Measurements from ENCODE around the gene KREMEN1.

The KREMEN1 gene

DNA sequence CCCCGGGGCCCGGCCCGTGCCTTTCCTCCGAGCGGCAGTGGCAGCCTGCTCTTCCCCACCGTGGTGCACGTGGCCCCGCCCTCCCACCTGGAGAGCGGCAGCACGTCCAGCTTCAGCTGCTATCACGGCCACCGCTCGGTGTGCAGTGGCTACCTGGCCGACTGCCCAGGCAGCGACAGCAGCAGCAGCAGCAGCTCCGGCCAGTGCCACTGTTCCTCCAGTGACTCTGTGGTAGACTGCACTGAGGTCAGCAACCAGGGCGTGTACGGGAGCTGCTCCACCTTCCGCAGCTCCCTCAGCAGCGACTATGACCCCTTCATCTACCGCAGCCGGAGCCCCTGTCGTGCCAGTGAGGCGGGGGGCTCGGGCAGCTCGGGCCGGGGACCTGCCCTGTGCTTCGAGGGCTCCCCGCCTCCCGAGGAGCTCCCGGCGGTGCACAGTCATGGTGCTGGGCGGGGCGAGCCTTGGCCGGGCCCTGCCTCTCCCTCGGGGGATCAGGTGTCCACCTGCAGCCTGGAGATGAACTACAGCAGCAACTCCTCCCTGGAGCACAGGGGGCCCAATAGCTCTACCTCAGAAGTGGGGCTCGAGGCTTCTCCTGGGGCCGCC, 23.1 kb upstream of the KREMEN1 start:
- DNase-seq = no peak

DNA sequence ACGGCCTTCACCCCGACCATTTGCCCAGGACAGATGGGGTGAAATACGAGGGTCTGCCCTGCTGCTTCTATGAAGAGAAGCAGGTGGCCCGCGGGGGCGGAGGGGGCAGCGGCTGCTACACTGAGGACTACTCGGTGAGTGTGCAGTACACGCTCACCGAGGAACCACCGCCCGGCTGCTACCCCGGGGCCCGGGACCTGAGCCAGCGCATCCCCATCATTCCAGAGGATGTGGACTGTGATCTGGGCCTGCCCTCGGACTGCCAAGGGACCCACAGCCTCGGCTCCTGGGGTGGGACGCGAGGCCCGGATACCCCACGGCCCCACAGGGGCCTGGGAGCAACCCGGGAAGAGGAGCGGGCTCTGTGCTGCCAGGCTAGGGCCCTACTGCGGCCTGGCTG, 22.4 kb upstream of the KREMEN1 start:
- DNase-seq = no peak

DNA sequence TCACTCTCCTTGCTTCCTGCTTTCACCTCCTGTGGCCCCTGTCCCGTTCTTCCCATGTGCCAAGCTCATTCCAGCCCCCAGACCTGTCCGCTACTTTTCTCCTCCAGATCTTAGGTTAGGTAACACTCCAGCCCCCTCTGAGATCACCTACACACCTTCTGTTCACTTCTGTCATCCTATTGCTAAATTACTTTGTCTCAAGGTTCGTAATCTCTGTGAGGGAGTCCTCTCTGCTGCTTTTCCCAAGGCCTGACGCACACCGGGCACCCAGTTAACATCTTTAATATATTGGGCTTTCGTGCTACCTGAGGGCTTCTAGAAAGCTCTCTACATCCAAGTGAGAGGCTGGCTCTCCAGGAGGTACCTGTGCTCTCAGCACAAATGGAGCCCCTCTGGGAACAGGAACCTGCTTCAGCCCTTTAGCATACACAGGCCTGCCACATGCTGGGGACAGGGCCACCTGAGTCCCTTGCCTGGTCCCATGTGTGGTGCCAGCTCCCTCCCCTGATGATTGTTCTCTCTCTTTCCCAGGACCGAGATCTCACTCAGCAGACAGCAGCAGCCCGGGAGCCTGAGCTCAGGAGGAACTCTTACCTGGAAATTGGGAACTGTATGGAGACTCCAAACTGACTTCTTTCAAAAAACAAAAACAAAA, 19.7 kb upstream of the KREMEN1 start:
- no peak for DNase-seq

DNA sequence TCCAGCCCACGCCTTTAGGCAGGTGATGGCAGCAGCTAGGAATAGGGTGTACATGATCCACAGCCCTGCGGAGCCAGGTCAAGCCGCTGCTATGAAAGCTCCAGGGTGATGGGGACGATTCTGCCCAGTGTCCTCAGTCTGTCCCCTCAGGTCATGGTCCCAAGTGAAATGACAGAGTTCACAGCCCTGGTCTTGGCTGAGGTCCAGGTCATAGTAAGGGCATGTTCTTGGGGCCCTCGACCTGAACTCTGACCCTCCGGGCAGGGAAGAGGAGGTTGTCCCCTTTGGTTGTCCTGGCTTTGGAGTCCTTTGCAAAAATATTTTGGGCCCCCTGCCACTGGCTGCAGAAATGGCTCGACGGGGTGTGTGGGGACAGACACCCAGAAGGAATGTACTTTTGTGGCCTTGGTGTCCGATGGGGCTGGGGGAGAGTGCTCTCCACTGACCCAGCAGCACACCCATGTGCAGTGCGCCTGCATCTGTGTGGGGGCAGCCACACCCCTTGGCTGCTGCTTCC, 18.5 kb upstream of the KREMEN1 start:
- DNase-seq = no peak

DNA sequence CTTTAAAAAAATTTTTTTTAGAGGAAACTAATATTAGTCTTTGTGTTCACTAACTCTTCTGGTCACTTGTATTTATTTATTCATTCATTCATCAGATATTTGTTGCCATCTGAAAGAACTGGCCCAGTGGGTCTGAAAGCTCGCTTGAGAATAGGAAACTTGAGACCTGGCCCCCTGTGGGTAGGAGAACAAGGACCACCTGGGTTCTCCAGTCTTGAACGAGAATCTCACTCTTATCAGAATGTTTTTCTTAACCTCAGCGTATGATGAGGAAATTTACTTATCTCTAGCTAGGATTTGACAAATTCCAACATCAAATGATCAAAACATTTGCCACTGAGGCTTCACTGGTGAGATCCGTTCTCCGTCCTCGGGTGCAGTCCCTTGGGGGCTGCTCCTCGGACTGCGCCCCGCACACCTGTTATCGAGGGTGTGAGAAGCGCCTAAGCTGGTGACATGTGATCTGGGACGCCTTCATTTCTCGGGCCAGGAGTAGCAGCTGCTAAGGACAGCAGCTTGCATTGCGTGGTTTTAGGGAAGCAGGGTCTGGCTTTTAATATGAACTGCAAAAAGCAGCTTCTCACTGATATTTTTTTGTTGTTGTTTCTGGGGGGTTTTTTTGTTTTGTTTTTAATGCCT, 17.5 kb upstream of the KREMEN1 start:
- no peak for DNase-seq

DNA sequence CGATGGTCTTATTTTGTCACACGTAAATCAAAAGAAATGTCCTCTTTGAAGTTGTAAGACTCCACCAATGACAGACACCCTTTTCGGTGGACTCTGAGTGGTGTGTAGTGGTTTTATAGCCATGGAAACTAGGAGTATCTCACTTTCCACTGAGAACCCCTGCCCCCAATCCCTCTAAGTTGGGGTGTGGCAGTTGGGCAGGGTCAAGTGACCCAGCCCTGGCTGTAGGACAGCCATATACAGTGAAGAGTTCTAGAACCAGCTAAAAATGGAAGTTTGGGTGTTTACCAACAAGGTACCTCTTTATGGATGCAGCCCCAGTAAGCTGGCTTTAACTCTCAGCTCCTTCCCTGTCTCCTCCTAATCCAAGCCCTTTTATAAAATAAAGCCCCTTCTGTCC, 16.4 kb upstream of the KREMEN1 start:
- no peak for DNase-seq

DNA sequence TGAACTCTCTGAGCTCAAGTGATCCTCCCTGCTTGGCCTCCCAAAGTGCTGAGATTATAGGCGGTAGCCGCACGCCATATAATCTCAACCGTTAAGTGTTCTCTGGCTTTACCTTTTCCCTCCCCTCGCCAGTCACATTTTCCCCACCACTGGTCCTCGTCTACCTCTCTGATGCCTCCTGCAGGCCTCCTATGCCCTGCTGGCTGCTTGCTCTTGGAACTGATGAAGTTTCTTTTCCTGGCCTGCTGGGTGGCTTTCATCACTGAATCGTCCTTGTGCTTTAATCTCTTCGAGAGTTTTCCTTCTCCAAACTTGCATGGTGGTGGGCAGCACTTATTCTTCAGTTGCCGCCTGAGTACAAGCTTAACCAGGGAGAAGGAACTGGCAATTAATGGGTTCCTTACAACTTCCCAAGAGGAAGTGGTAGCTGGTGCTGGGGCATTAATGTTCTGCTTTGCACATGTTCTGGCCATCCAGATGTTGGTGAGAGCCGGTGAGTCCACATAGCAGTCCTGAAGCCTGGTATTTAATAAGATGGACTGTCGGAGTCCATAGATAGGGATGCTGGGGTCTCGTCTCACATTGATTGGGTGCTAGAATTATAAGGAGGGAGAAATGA, 12.5 kb upstream of the KREMEN1 start:
- DNase-seq = no peak

DNA sequence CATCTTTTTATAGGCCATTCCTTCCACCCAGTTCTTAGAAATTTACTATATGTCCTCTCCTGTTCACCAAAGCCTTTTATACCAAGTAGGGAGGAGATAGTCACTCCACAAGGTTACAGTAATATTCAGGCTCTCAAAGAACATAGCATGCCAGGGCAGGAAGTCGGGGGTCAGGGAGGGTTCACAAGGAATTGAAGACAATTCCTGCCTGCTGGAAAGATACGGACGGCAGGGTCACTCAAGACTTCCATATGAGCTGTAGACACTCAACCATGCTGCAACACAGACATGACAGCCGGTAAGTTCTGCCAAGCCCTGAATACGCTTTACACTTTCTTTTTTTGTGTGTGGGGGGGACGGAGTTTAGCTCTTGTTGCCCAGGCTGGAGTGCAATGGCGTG, 11.9 kb upstream of the KREMEN1 start:
- no peak for DNase-seq

DNA sequence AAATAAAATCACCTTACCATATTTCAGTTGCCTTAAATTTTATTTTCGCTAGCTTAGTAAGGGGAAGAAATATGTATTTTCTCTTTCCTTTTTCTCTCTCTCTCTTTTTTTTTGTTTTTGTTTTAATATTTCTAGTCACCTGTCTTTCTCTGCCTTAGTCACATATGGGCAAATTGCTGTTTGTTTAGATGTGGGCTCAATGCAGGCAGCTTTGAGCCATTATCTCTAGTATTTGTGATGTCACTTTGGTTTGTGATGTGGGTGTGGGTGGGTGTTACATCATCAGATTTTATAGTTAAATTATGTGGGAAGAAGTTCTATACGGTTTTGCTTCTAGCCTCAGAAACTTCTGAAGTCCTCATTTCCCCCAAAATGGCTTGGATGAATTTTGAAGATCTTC, 11.1 kb upstream of the KREMEN1 start, which contains the start of gene C22orf31:
TSS of gene C22orf31 (minus strand) at position 59 of the 400 bp plus-strand sequence. CDS start at position 20, 39 bp downstream.
- DNase-seq = no peak

DNA sequence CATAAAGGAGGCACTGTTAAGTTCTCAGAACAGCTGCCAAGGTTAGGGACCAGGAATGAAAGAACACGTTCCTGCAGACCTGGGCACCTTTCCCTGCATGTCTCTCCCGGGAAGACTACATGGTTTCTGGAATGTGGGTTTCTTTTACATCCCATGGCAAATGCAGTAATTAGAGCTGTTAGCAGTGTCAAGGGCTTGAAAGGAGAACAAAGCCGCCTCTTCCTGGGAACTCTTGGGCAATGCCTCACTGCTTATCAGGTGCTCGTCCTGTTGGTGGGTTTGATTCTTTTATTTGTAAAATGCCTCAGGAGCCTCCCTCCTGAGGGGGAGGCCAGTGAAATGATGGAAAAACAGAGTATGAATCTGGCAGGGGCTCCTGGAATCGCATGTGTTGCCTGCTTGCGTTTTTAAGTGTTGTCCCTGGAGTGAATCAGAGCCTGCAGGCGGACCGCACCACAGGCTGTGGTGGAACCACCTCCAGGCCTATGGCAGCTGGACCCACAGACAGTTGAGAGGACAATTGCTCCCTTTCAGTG, 10.5 kb upstream of the KREMEN1 start:
- no peak for DNase-seq

DNA sequence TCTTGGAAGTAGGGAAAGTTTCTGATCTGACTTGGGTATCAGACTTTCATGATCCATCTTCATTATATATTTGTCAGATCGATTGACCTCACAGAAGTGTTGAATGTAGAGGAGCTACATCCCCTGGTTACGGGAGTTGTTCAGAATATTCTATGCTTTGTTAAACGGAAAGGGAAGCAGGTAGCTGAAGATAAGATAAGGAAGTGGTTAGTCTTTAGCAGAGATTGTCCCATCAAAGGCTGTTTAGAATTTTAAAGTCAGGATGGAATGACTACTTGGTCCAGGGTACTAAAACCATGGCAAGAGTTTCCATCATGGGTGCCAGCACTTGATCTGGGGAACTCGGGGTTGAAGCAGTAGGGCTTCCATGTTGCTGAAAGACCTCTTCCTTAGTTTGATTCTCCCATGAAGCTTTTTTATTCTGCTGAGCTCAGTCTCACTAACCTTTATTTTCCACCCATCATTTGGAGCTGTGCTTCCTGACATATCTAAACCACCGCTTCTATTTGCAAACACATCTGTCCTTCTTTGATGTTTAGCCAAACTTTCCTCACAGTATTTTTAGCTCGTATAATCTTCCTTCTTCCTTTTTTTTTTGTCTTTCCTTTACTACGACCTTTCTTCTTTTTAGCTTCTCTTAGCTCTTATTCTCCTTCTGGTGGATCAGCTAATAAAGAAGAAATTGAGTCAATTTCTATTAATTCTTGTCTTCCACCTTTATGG, 7.2 kb upstream of the KREMEN1 start:
- no peak for DNase-seq

- DNase-seq = no peak
Measured at GRCh38 chr22:29069463-29069862, 3.4 kb upstream of the KREMEN1 start.

- no peak for DNase-seq
Measured at GRCh38 chr22:29070490-29070889, 2.3 kb upstream of the KREMEN1 start.

DNA sequence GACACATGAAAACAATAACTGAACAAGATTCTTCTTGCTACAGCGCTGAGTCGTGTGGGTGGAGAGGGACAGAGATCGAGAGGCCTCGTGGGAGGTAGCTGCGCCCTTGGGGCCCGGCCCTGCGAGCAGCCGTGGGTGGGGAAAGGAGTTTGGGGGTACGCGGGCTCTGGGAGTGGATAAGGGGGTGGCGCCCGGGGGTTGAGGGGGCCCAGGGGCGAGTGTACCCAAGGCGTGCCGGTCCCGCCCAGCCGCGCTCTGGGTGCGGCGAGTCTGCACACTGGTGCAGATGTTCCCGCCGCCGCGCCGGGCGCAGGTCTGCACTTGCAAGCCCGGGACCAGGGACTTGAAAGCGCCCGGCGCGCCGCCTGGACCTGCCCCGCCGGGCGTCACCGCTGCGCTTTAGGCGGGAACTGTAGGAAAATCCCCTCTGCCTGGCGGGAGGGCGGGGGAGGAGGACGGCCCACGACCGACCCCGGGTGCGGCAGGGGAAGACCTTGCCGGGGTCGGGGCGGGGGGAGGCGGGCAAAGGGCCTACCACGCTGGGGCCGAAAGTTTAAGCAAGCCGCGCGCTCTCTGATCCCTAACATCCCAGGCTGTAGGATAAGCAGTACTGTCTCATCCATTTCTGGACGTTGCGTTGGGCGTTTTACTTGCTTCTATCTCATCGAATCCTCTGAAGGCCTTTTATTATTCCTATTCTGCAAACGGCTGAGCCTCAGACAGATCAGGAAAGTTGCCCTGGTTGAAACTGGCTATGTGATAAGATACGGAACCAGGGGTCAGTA, 1.4 kb upstream of the KREMEN1 start:
- DNase-seq = no peak

DNA sequence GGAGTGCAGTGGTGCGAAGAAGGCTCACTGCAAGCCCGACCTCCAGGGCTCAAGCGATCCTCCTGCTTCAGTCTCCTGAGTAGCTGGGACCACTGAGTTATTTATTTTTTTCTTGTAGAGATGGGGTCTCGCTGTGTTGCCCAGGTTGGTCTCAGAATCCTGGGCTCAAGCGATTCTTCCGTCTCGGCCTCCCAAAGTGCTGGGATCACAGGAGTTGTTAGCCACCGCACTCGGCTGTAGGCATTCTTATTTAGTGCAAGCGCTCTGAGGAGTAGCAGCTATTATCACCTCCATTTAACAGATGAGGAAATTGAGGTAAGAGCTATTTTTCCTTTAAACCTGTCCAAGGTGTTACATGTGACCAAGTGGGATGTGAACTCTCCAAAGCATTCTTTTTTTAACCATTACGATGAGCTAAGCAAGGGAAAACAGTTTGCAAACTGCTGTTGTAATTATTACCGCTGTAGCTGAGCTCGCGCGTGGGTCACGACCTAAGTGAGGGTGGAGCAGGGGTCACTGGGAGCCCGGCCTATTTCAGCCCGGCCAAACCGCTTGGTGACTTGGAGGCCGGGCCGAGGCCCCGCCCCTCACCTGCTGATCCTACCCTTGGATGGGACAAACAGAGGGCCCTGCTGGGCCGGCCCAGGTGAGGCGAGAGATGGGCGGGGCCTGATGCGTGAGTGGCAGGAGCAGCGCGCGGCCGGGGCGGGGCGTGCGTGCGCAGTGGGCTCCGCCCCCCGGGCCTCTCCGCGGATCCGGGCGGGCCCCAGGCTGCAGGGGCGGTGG, 449 bp upstream of the KREMEN1 start:
- peak; percentile 68 for DNase-seq

- peak; percentile 22 for DNase-seq
Measured at GRCh38 chr22:29073618-29074275, 912 bp downstream of the KREMEN1 start.

DNA sequence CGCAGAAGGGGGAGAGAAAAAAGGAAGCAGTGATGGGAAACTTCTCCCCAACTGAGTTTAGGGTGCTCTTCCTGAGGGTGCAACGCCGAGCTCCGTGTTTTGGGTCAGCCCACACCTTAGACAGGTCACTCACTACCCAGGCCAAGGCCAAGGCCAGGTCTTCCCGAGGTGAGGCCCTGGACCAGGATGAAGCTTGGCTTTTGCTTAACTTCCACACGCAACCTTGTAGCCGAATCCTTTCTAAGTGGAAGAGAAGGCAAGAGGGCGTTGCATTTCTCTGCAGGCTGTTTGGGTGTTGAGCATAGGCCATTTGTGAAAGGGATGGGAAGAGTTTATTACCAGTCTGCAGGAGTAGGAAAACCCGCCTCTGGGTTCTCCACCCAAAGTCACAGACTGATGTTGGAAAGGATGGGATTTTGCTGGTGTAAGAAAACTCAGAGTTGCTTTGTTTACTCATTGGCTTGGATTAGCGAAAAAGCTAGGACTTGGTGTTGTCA, 1.5 kb downstream of the KREMEN1 start:
- DNase-seq = no peak

GRCh38 chr22:29078036-29078868, 5.4 kb downstream of the KREMEN1 start:
- no peak for DNase-seq

DNA sequence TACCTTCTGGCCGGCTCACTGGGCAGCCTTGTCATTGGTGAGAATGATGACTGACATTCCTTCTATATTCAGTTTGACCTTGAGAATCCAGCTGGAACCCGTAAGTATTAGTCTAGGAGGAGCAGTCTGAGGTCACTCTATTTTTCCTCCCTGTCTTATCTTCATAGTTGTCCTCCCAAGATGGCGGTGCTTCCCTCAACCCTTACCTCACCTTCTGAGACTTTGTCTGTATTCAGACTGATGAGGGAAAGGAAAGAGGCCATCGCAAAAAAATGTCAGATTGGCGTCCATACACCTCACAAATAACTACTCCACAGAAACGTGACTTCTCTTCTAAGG, 6.0 kb downstream of the KREMEN1 start:
- DNase-seq = no peak

All from fibroblast of skin of abdomen (primary cell).